Measurements from ENCODE around the gene UROS.

- no peak for TF ChIP-seq CTCF (IDR thresholded peaks at IDR 0.05; ENCODE audit: insufficient read depth, low read length)
- TF ChIP-seq GABPA (IDR thresholded peaks at IDR 0.05; ENCODE audit: low read depth) = no peak
These were observed 65.3 kb downstream of the UROS start for GRCh38 chr10:125757742-125758141.
